CD4-positive, CD25-positive, alpha-beta regulatory T cell (primary cell): ENCODE data around the gene GLRX. TPM values are rescaled to one million over a fixed set of nuclear protein-coding genes. Genes with fewer than 3 reads are reported as not detected.

Source experiments
- ATAC-seq, 2 donors: fragments of 150-1000 bp; cut with Tn5 transposase; one replicate each; pipeline ENCODE4 v1.10.0; 2021; ENCODE audit warnings: low read depth in 2 of 2, moderate number of reproducible peaks in 2 of 2, moderate library complexity in 1 of 2
- DNase-seq, 3 donors: peaks; one replicate each; pipeline versions ENCODE4 v3.0.0 to v3.0.0-alpha.2; 2012 to 2022; ENCODE audit warnings: mixed read lengths in 1 of 3
- H3K27ac ChIP-seq: one replicate; pipeline ENCODE4 v1.7.0; 2013; ENCODE audit warnings: mild to moderate bottlenecking, low read length; ENCODE audit not compliant: insufficient read depth, poor library complexity, severe bottlenecking
- H3K27me3 ChIP-seq: one replicate; pipeline ENCODE4 v1.7.0; 2013; ENCODE audit warnings: low read length; ENCODE audit not compliant: control insufficient read depth, insufficient read depth
- H3K36me3 ChIP-seq: one replicate; pipeline ENCODE4 v1.7.0; 2013; ENCODE audit warnings: mild to moderate bottlenecking, low read length, moderate library complexity; ENCODE audit not compliant: control insufficient read depth, insufficient read depth
- H3K4me1 ChIP-seq: 2 replicates; pipeline ENCODE4 v1.7.0; 2013; ENCODE audit warnings: mild to moderate bottlenecking, low read length; ENCODE audit not compliant: insufficient read depth, control insufficient read depth, poor library complexity, severe bottlenecking
- H3K4me3 ChIP-seq: one replicate; pipeline ENCODE4 v1.7.0; 2013; ENCODE audit warnings: low read depth, mild to moderate bottlenecking, low read length, moderate library complexity
- H3K9me3 ChIP-seq, 2 experiments: 1 replicate in 1 of 2; 2 replicates in 1 of 2; pipeline ENCODE4 v1.7.0; 2013; ENCODE audit warnings: low read length in 2 of 2, mild to moderate bottlenecking in 1 of 2, moderate library complexity in 1 of 2; ENCODE audit not compliant: control insufficient read depth in 2 of 2
- H3K27ac Mint-ChIP-seq, 3 donors: one replicate each; pipeline ENCODE4 v1.8.0; 2020 to 2022; ENCODE audit warnings: mild to moderate bottlenecking in 3 of 3, mixed read lengths in 3 of 3, moderate library complexity in 2 of 3
- H3K27me3 Mint-ChIP-seq: one replicate; pipeline ENCODE4 v1.8.0; 2022; ENCODE audit warnings: mild to moderate bottlenecking, mixed read lengths
- H3K36me3 Mint-ChIP-seq: one replicate; pipeline ENCODE4 v1.8.0; 2020; ENCODE audit warnings: mixed read lengths
- H3K4me1 Mint-ChIP-seq, 4 donors: one replicate each; pipeline ENCODE4 v1.8.0; 2020 to 2022; ENCODE audit warnings: mixed read lengths in 4 of 4, mild to moderate bottlenecking in 1 of 4
- H3K4me3 Mint-ChIP-seq, 4 donors: one replicate each; pipeline ENCODE4 v1.8.0; 2020 to 2022; ENCODE audit warnings: mild to moderate bottlenecking in 4 of 4, mixed read lengths in 4 of 4, moderate library complexity in 3 of 4
- H3K9me3 Mint-ChIP-seq, 7 donors: one replicate each; pipeline ENCODE4 v1.8.0; 2020 to 2022; ENCODE audit warnings: mixed read lengths in 7 of 7, mild to moderate bottlenecking in 3 of 7, moderate library complexity in 2 of 7
- polyA plus RNA-seq, 4 donors: library from polyadenylated mRNA; unstranded; fragments of 300-500 nt; fragmentation: Illumina TruSeq; gene quantifications; one replicate each; pipeline ENCODE4 v1.2.3, GENCODE V29; 2021
- total RNA-seq: library from RNA; stranded (reverse); gene quantifications from one replicate; pipeline ENCODE4 v1.2.3, GENCODE V29; 2022

GLRX gene
- total and polyA plus RNA-seq, 5 donors from 2014 or later: 82.9 to 399 (median 323) TPM

DNA sequence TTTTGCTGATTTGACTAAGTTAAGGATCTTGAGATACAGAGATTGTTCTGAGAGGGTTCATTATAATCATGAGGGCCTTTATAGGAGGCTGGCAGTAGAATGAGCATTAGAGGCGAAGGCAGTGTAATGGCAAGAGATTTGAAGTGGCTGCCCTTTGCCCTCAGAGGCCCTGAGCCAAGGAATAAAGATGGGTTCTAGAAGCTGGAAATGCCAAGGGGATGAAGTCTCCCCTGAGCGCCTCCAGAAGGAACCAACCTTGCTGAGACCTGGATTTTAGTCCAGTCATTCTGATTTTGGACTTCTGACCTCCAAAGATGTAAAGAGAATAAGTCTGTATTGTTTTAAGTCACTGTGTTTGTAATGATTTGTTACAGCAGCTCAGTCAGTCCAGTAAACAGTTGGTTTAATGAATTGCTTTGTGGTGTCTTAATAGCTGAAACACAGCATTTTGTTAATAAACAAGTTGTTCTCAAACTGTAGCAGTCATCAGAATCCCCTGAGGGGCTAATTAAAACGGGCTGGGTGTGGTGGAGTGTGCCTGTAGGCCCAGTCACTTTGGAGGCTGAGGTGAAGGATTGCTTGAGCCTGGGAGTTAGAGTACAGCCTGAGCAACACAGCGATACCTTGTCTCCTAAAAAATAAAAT is 23.2 kb downstream of the GLRX start:
- Mint-ChIP-seq H3K27ac (no peak overlapping the region), H3K4me3 (no peak overlapping the region), H3K4me1 (peaks cover 0 to 9% (median 1%) of the 10 kb centered on the region in 4 donors), H3K36me3 (peaks cover 19% of the 10 kb centered on the region), H3K9me3 (no peaks in the 10 kb centered on the region), H3K27me3 (no peaks in the 10 kb centered on the region)
- DNase-seq (no peak), ATAC-seq (no peak)
- Histone ChIP-seq H3K27ac (no peak overlapping the region), H3K4me3 (no peak overlapping the region), H3K36me3 (no peaks in the 10 kb centered on the region), H3K4me1 (no peaks in the 10 kb centered on the region), H3K9me3 (no peaks in the 10 kb centered on the region), H3K27me3 (no peaks in the 10 kb centered on the region)

DNA sequence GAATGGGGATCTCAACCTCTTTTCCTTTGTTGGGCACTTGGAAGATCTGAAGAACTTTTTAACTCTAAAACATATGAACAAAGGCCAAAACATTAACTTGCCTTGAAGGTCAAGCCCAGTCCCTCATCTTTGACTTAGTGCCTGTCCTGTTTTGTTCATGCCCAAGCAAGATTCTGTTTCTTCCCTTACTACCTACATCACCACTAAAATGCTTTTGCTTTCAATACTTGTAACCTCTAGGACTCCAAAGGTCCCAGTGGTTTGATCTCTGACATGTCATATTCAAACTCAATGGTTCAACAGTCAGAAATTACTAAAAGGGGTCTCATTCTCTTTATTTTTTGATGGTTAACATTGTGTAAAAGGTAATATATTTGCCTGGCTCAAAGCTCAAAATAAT is 24.0 kb downstream of the GLRX start:
- H3K9me3 Mint-ChIP-seq: no peaks in the 10 kb centered on the region
- peaks cover 0 to 9% (median 1%) of the 10 kb centered on the region in 4 donors for H3K4me1 Mint-ChIP-seq

DNA sequence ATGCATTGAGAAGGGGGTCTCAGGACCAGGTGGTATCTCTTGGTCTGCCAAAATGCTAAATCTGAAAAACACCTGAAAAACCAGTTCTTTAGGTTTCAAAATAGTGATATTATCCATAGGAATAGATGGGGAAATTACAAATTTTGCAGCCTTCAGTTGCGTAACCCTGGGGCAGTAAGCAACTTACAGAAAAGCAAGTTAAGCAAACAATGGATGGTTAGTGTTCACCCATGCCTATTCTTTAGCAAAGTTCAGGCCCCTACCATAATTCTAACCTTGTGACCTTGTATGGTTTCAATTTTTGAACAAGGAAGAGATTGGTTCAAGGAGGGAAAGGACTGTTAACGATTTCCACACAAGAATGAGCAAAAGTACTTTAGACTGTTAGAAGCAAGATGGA is 24.5 kb downstream of the GLRX start:
- Mint-ChIP-seq H3K36me3 (peaks cover 16% of the 10 kb centered on the region), H3K27ac (no peak overlapping the region), H3K4me1 (peaks cover 0 to 9% (median 1%) of the 10 kb centered on the region in 4 donors), H3K4me3 (no peak overlapping the region), H3K9me3 (no peaks in the 10 kb centered on the region), H3K27me3 (no peaks in the 10 kb centered on the region)
- ATAC-seq (no peak), DNase-seq (no peak)
- Histone ChIP-seq H3K4me1 (no peaks in the 10 kb centered on the region), H3K9me3 (no peaks in the 10 kb centered on the region), H3K27me3 (no peaks in the 10 kb centered on the region), H3K27ac (no peak overlapping the region), H3K4me3 (no peak overlapping the region), H3K36me3 (no peaks in the 10 kb centered on the region)

More for the DNA sequence above, 24.0 kb downstream of the GLRX start:
- Mint-ChIP-seq H3K36me3 (peaks cover 16% of the 10 kb centered on the region), H3K27me3 (no peaks in the 10 kb centered on the region), H3K4me3 (no peak overlapping the region), H3K27ac (no peak overlapping the region)
- ATAC-seq (no peak), DNase-seq (no peak)
- Histone ChIP-seq H3K27me3 (no peaks in the 10 kb centered on the region), H3K9me3 (no peaks in the 10 kb centered on the region), H3K4me3 (no peak overlapping the region), H3K4me1 (no peaks in the 10 kb centered on the region), H3K27ac (no peak overlapping the region), H3K36me3 (no peaks in the 10 kb centered on the region)

DNA sequence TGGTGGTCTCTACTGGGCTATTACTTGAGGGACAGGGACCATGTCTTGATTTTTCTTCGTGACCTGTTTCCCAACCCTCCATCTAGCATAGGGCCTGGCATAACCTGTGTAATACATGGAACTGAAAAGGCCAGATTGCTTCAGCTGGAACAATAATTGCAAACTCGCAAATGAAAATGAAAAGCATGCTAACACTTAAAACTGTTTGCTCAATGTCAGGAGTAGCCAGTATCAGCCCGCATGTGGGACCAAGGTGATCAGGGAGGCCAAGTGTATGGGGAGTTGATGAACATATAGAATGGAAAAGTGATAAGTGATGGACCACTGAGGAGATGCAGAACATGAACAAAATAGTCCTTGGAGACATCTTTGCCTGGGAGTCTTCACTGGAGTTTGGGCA is 25.2 kb downstream of the GLRX start:
- H3K9me3 Mint-ChIP-seq: no peaks in the 10 kb centered on the region
- no peak overlapping the region for H3K4me3 Mint-ChIP-seq
- no peaks in the 10 kb centered on the region for H3K36me3 ChIP-seq
- H3K27ac ChIP-seq: no peak overlapping the region
- H3K4me1 ChIP-seq: no peaks in the 10 kb centered on the region
- H3K36me3 Mint-ChIP-seq: peaks cover 12% of the 10 kb centered on the region
- ATAC-seq: no peak
- no peaks in the 10 kb centered on the region for H3K9me3 ChIP-seq
- no peaks in the 10 kb centered on the region for H3K27me3 ChIP-seq
- peak overlapping the region in 1 of 3 donors; percentile 31 for H3K27ac Mint-ChIP-seq
- DNase-seq: no peak
- H3K4me3 ChIP-seq: no peak overlapping the region
- H3K27me3 Mint-ChIP-seq: no peaks in the 10 kb centered on the region
- H3K4me1 Mint-ChIP-seq: peaks cover 0 to 9% (median 0%) of the 10 kb centered on the region in 4 donors

DNA sequence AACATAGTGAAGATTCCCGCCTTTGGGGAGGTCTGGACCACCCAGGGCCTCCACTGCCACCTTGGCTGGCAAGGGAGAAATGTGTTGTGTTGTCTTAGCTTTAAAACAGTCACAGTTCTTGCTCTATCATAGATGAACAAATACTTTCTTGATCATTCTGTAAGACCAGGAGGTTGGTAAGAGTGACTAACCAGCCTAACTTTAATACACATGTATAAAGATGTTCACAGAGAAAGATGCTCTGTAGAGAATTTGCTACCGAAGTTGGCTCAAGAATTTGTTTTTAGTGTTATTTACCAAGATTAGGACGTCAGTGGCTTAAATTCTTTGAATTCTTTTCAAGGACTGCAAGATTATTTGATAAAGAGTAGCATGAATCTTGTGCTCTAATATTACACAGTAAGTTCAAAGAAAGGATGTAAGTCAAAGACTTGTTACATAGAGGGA is 28.4 kb downstream of the GLRX start:
- Mint-ChIP-seq H3K27me3 (no peaks in the 10 kb centered on the region), H3K4me1 (peaks cover 0 to 9% (median 0%) of the 10 kb centered on the region in 4 donors), H3K4me3 (no peak overlapping the region), H3K27ac (no peak overlapping the region), H3K9me3 (no peaks in the 10 kb centered on the region), H3K36me3 (peaks cover 14% of the 10 kb centered on the region)
- no peaks in the 10 kb centered on the region for H3K36me3 ChIP-seq
- no peak overlapping the region for H3K27ac ChIP-seq
- no peak overlapping the region for H3K4me3 ChIP-seq
- DNase-seq (no peak), ATAC-seq (no peak)
- H3K27me3 ChIP-seq: no peaks in the 10 kb centered on the region
- H3K9me3 ChIP-seq: no peaks in the 10 kb centered on the region
- H3K4me1 ChIP-seq: no peaks in the 10 kb centered on the region

DNA sequence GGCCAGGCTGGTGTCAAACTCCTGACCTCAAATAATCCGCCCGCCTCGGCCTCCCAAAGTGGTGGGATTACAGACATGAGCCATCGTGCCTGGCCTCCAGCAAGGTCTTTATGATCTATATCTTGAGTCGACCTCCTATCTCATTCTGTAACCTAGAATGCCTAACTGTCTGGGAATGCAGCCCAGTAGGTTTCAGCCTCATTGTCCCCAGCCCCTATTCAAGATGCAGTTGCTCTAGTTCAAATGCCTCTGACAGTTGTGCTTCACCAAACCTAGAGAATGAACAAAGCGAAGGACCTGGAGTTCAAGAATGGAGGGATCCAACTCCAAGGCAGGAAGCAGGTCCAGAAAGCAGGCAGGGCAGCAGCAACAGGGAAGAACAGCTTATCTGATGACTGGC is 30.8 kb downstream of the GLRX start:
- Histone ChIP-seq H3K9me3 (no peaks in the 10 kb centered on the region), H3K27ac (no peak overlapping the region), H3K4me3 (no peak overlapping the region), H3K36me3 (no peaks in the 10 kb centered on the region), H3K4me1 (no peaks in the 10 kb centered on the region), H3K27me3 (no peaks in the 10 kb centered on the region)
- H3K9me3 Mint-ChIP-seq: no peaks in the 10 kb centered on the region
- H3K27ac Mint-ChIP-seq: no peak overlapping the region
- no peaks in the 10 kb centered on the region for H3K4me1 Mint-ChIP-seq
- no peak for DNase-seq
- H3K4me3 Mint-ChIP-seq: no peak overlapping the region
- peaks cover 10% of the 10 kb centered on the region for H3K36me3 Mint-ChIP-seq
- no peak for ATAC-seq
- H3K27me3 Mint-ChIP-seq: no peaks in the 10 kb centered on the region

DNA sequence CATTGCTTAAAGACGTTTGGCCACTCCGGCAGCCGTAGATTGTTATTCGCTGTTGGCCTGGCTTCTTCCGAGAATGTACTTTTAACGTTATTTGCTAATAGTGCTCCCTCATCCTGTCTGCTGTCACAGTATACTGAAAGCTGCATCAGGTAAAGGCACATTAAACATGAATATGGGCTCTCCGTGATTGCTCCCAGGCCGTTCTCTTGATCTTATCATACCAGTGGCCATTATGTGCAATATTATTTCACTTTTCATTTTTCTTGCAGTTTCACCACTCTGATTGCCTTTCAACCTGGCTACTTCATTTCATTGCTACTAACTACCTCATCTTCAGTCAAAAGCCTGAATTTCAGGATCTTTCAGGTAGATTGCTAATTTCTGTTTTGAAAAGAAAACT is 34.0 kb downstream of the GLRX start:
- H3K36me3 ChIP-seq: no peaks in the 10 kb centered on the region
- DNase-seq (no peak), ATAC-seq (no peak)
- Mint-ChIP-seq H3K4me3 (no peak overlapping the region), H3K36me3 (peaks cover 6% of the 10 kb centered on the region), H3K27ac (no peak overlapping the region), H3K9me3 (no peaks in the 10 kb centered on the region), H3K27me3 (no peaks in the 10 kb centered on the region), H3K4me1 (peaks cover 0 to 3% (median 0%) of the 10 kb centered on the region in 4 donors)
- no peaks in the 10 kb centered on the region for H3K4me1 ChIP-seq
- no peak overlapping the region for H3K27ac ChIP-seq
- H3K4me3 ChIP-seq: no peak overlapping the region
- H3K9me3 ChIP-seq: no peaks in the 10 kb centered on the region
- H3K27me3 ChIP-seq: no peaks in the 10 kb centered on the region

DNA sequence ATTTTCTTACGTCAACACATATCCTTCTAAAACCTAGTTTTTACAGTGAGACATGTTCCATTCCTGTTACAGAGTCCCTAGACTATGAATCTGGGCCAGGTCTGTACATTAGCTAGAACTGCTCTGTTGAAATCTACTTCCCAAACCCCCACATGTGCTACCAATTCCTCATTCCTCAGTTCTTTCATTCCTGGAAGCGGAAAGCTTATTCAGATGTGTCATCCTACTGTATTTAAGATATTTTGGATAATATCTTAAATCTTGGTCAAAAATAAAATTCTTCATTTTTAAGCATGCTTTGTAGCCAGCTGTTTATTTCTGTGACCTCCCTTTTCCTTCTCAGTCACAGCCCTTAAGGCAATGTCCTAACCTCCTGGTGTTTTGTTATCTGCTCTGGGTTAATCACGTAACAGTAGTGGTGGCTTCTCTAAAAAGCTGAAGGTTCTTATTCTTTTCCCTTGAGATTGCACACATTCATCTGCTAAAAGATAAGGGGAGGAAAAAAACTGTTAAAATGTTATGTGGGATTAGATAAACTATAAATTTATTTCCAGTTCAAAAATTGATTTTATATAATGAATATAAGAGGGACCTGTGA is 35.6 kb downstream of the GLRX start:
- H3K4me3 Mint-ChIP-seq: no peak overlapping the region
- ATAC-seq (no peak), DNase-seq (no peak)
- Histone ChIP-seq H3K36me3 (no peaks in the 10 kb centered on the region), H3K4me1 (no peaks in the 10 kb centered on the region), H3K27me3 (no peaks in the 10 kb centered on the region), H3K27ac (no peak overlapping the region), H3K9me3 (no peaks in the 10 kb centered on the region), H3K4me3 (no peak overlapping the region)
- H3K9me3 Mint-ChIP-seq: no peaks in the 10 kb centered on the region
- peaks cover 6% of the 10 kb centered on the region for H3K36me3 Mint-ChIP-seq
- H3K27me3 Mint-ChIP-seq: no peaks in the 10 kb centered on the region
- peak overlapping the region in 2 of 3 donors; percentile 36 to 70 for H3K27ac Mint-ChIP-seq
- H3K4me1 Mint-ChIP-seq: peaks cover 0 to 6% (median 2%) of the 10 kb centered on the region in 4 donors
